ENCODE data around the gene SFN.
A peak's percentile ranks its signal among the peaks of the same experiment; 100 is the strongest.
"Not testable (repeated sequence)": the region's sequence is repeated elsewhere in the genome, so short reads cannot be mapped to it uniquely, and the experiment has no call there.

SFN gene

GRCh38 chr1:26862781-26863684, at the start of gene SFN:
SFN (plus strand) TSS chr1:26863149; CDS start chr1:26863213, 64 bp downstream.
- DNase-seq = peak; percentile 62

GRCh38 chr1:26814377-26814776, 48.6 kb upstream of the SFN start:
- no peak for DNase-seq

- no peak for DNase-seq
Observed at GRCh38 chr1:26814893-26815292, 48.1 kb upstream of the SFN start.

GRCh38 chr1:26820784-26821269, 42.1 kb upstream of the SFN start:
- no peak for DNase-seq

- DNase-seq = no peak
Observed at GRCh38 chr1:26822737-26823395, 40.1 kb upstream of the SFN start.

GRCh38 chr1:26824731-26825130, 38.2 kb upstream of the SFN start:
- DNase-seq = no peak

- peak; percentile 34 for DNase-seq
Observed at GRCh38 chr1:26826261-26827105, 36.5 kb upstream of the SFN start, which contains the start of gene ZDHHC18. ZDHHC18 (plus strand) TSS chr1:26826688; CDS start chr1:26826805, 117 bp downstream.

GRCh38 chr1:26827106-26827604, 35.8 kb upstream of the SFN start:
- DNase-seq = no peak

GRCh38 chr1:26827663-26828062, 35.3 kb upstream of the SFN start:
- no peak for DNase-seq

GRCh38 chr1:26828411-26828991, 34.4 kb upstream of the SFN start:
- no peak for DNase-seq

- no peak for DNase-seq
Observed at GRCh38 chr1:26829184-26829911, 33.6 kb upstream of the SFN start.

GRCh38 chr1:26831059-26831458, 31.9 kb upstream of the SFN start:
- DNase-seq = no peak

GRCh38 chr1:26831546-26832248, 31.3 kb upstream of the SFN start:
- DNase-seq = no peak

- DNase-seq = no peak
Observed at GRCh38 chr1:26832249-26832960, 30.5 kb upstream of the SFN start.

- DNase-seq = no peak
Observed at GRCh38 chr1:26833432-26834405, 29.2 kb upstream of the SFN start.

GRCh38 chr1:26837665-26838064, 25.3 kb upstream of the SFN start:
- not testable (repeated sequence) for DNase-seq

GRCh38 chr1:26838474-26839338, 24.2 kb upstream of the SFN start:
- no peak for DNase-seq

- no peak for DNase-seq
Observed at GRCh38 chr1:26839339-26839722, 23.6 kb upstream of the SFN start.
